DND-41 (cell line): ENCODE data around the gene HOXD10.

Source experiments
- ATAC-seq: fragments of 200-7000 bp; cut with Tn5 transposase; 3 replicates; pipeline ENCODE4 v1.9.1; 2021; ENCODE audit warnings: low read depth; ENCODE audit not compliant: insufficient read depth
- DNase-seq: peaks from one replicate; pipeline ENCODE4 v3.0.0-alpha.2; 2020
- H2AFZ ChIP-seq: 2 replicates; pipeline ENCODE4 v1.6.0; 2012; ENCODE audit warnings: low read depth, low read length
- H3K27ac ChIP-seq: 2 replicates; pipeline ENCODE4 v1.5.1; 2012; ENCODE audit warnings: low read length, inconsistent platforms
- H3K27me3 ChIP-seq: fragments of 200-600 bp; sonication (generic); 2 replicates; pipeline ENCODE4 v1.6.0; 2012; ENCODE audit warnings: low read length, mild to moderate bottlenecking, inconsistent platforms; ENCODE audit not compliant: insufficient read depth, poor library complexity
- H3K36me3 ChIP-seq: 2 replicates; pipeline ENCODE4 v1.5.1; 2012; ENCODE audit warnings: low read length, inconsistent platforms; ENCODE audit not compliant: insufficient read depth
- H3K4me1 ChIP-seq: 2 replicates; pipeline ENCODE4 v1.5.1; 2012; ENCODE audit warnings: mild to moderate bottlenecking, low read length; ENCODE audit not compliant: insufficient read depth
- H3K4me2 ChIP-seq: 2 replicates; pipeline ENCODE4 v1.6.0; 2012; ENCODE audit warnings: mild to moderate bottlenecking, moderate library complexity, low read length, inconsistent platforms; ENCODE audit not compliant: insufficient read depth
- H3K4me3 ChIP-seq, 2 experiments: fragments of 200-600 bp in 1 of 2; shearing (Covaris generic) in 1 of 2; 2 replicates each; pipeline ENCODE4 v1.5.1; 2012 to 2016; ENCODE audit warnings: inconsistent platforms in 2 of 2, low read length in 2 of 2, mild to moderate bottlenecking in 2 of 2, low read depth in 1 of 2, moderate library complexity in 1 of 2
- H3K79me2 ChIP-seq: 2 replicates; pipeline ENCODE4 v1.6.0; 2012; ENCODE audit warnings: low read length, inconsistent platforms; ENCODE audit not compliant: insufficient read depth
- H3K9ac ChIP-seq: 2 replicates; pipeline ENCODE4 v1.6.0; 2012; ENCODE audit warnings: low read depth, mild to moderate bottlenecking, inconsistent platforms, low read length, moderate library complexity
- H3K9me3 ChIP-seq: 2 replicates; pipeline ENCODE4 v1.5.1; 2012; ENCODE audit warnings: low read length, moderate library complexity, mild to moderate bottlenecking, inconsistent platforms; ENCODE audit not compliant: insufficient read depth, severe bottlenecking
- H4K20me1 ChIP-seq: 2 replicates; pipeline ENCODE4 v1.6.0; 2012; ENCODE audit warnings: low read length; ENCODE audit not compliant: insufficient read depth
- CTCF ChIP-seq: IDR thresholded peaks from 2 replicates; pipeline ENCODE4 v1.5.1; 2012; ENCODE audit warnings: borderline replicate concordance, low read length, moderate library complexity, mild to moderate bottlenecking; ENCODE audit not compliant: poor library complexity, severe bottlenecking; ENCODE audit errors: extremely low read depth
- EZH2 ChIP-seq: IDR thresholded peaks from 3 replicates; pipeline ENCODE4 v1.6.1; 2012; ENCODE audit warnings: borderline replicate concordance, low read depth, mild to moderate bottlenecking, moderate library complexity, low read length, inconsistent platforms; ENCODE audit not compliant: severe bottlenecking

HOXD10 gene

DNA sequence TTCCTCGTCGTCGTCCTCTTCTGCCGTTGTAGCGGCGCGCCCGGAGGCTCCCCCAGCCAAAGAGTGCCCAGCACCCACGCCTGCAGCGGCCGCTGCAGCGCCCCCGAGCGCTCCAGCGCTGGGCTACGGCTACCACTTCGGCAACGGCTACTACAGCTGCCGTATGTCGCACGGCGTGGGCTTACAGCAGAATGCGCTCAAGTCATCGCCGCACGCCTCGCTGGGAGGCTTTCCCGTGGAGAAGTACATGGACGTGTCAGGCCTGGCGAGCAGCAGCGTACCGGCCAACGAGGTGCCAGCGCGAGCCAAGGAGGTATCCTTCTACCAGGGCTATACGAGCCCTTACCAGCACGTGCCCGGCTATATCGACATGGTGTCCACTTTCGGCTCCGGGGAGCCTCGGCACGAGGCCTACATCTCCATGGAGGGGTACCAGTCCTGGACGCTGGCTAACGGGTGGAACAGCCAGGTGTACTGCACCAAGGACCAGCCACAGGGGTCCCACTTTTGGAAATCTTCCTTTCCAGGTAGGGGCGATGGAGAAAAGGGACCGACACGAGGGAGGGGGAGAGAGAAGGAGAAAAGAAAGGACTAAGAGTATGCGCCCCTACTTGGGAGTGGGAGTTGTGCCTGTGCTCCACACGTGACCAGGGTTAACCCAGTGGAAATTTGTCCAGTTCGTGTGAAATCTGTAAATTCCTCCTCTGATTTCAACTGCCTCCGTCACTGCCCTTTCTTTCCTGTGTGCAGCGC is 23.3 kb upstream of the HOXD10 start:
- Histone ChIP-seq H4K20me1 (no peaks in the 10 kb centered on the region), H3K27ac (peak overlapping the region; percentile 92), H2AFZ (peak overlapping the region; percentile 83), H3K4me1 (peaks cover 44% of the 10 kb centered on the region), H3K79me2 (peaks cover 26% of the 10 kb centered on the region), H3K36me3 (no peaks in the 10 kb centered on the region), H3K27me3 (no peaks in the 10 kb centered on the region), H3K9me3 (no peaks in the 10 kb centered on the region), H3K4me2 (peak overlapping the region; percentile 74), H3K9ac (peak overlapping the region; percentile 89), H3K4me3 (peak overlapping the region; percentile 35 to 83; a peak in 3 of 4 replicates)
- TF ChIP-seq CTCF (peak; percentile 48), EZH2 (no peak)
- ATAC-seq (peak; percentile 16), DNase-seq (peak; percentile 42)

DNA sequence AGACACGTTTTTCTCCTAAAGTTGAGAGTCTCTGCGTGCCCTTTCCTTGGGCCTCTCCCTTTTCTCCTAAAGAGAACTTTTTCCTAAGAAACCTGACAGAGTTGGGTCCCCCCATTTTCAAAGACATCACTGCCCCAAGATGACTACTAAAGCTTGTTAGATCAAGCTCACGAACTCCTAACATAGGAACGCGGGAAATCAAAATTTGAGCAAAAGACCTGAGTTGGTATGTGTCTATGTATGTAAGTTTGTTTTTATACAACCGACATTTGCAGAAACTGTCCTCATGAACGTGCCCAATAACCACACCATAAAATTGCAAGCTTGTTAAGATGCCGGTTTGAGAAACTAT is 22.7 kb upstream of the HOXD10 start:
- Histone ChIP-seq H3K4me1 (peaks cover 44% of the 10 kb centered on the region), H2AFZ (peak overlapping the region; percentile 83), H3K9me3 (no peaks in the 10 kb centered on the region), H3K79me2 (peaks cover 26% of the 10 kb centered on the region), H3K4me3 (peak overlapping the region; percentile 35 to 83; a peak in 3 of 4 replicates), H3K9ac (peak overlapping the region; percentile 89), H3K4me2 (peak overlapping the region; percentile 74), H3K27ac (peak overlapping the region; percentile 92), H4K20me1 (no peaks in the 10 kb centered on the region), H3K27me3 (no peaks in the 10 kb centered on the region), H3K36me3 (no peaks in the 10 kb centered on the region)
- TF ChIP-seq CTCF, result no peak
- no peak for TF ChIP-seq EZH2
- no peak for ATAC-seq
- DNase-seq, result no peak

DNA sequence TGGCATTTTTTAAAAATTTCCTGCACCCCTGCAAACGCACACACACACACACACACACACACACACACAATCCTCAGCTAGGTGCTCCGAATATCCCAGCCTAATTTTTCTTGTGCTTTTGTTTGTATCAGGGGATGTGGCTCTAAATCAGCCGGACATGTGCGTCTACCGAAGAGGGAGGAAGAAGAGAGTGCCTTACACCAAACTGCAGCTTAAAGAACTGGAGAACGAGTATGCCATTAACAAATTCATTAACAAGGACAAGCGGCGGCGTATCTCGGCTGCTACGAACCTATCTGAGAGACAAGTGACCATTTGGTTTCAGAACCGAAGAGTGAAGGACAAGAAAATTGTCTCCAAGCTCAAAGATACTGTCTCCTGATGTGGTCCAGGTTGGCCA is 22.2 kb upstream of the HOXD10 start:
- Histone ChIP-seq H4K20me1 (no peaks in the 10 kb centered on the region), H3K9me3 (no peaks in the 10 kb centered on the region), H3K4me3 (peak overlapping the region; percentile 35 to 83; a peak in 3 of 4 replicates), H3K36me3 (no peaks in the 10 kb centered on the region), H3K4me1 (peaks cover 44% of the 10 kb centered on the region), H3K9ac (peak overlapping the region; percentile 89), H3K4me2 (peak overlapping the region; percentile 74), H3K79me2 (peaks cover 26% of the 10 kb centered on the region), H3K27ac (peak overlapping the region; percentile 92), H3K27me3 (no peaks in the 10 kb centered on the region), H2AFZ (no peak overlapping the region)
- TF ChIP-seq EZH2, result no peak
- no peak for TF ChIP-seq CTCF
- DNase-seq, result peak; percentile 10
- ATAC-seq, result no peak
